Mucosa of descending colon (tissue), 3 donors: ENCODE results near the gene SYT7. TPM values are rescaled to one million over a fixed set of nuclear protein-coding genes. Genes with fewer than 3 reads are reported as not detected.

Experiments
- ATAC-seq: fragments of 200-7000 bp; cut with Tn5 transposase; one replicate; pipeline ENCODE4 v1.9.1; 2020; ENCODE audit warnings: mild to moderate bottlenecking, moderate library complexity
- DNase-seq, 3 donors: peaks; one replicate each; pipeline ENCODE4 v3.0.0-alpha.2; 2020
- H3K36me3 ChIP-seq: fragments of 200-600 bp; one replicate; pipeline ENCODE4 v1.8.0; 2021; ENCODE audit warnings: low read depth, mild to moderate bottlenecking
- H3K4me1 ChIP-seq: fragments of 200-600 bp; one replicate; pipeline ENCODE4 v1.8.0; 2021; ENCODE audit warnings: low read depth, mild to moderate bottlenecking
- H3K4me3 ChIP-seq: fragments of 200-600 bp; one replicate; pipeline ENCODE4 v1.8.0; 2021; ENCODE audit warnings: mild to moderate bottlenecking
- H3K9me3 ChIP-seq: fragments of 200-600 bp; one replicate; pipeline ENCODE4 v1.8.0; 2021; ENCODE audit warnings: mild to moderate bottlenecking
- intact Hi-C, 2 donors: fragments of 100-400 bp; cut with DNase I in 1 of 2; cut with micrococcal nuclease in 1 of 2; formaldehyde crosslinking; loops; one replicate each; pipeline versions ENCODE4 v1.11.0 to v1.11.1; 2022; cut with DNase I, micrococcal nuclease
- total RNA-seq, 3 donors: library from RNA; stranded (reverse); fragmentation: NEBNext Ultra II Directional in 2 of 3; extraction: Animal tissue kit (Norgen Biotek cat#: 25700) in 2 of 3; gene quantifications; one replicate each; pipeline versions ENCODE4 v1.2.1 to v1.2.4, GENCODE V29; 2021 to 2023
- TF ChIP-seq, protein P1 (sequence below): fragments of 200-600 bp; IDR thresholded peaks from one replicate; pipeline ENCODE4 v1.8.0; 2022; ENCODE audit warnings: antibody characterized with exemption, mild to moderate bottlenecking
- donor health status: DM: no; HTN: no; CAD: no; lungs with moderate emphysema.
- donor health status: DM: no; HTN: no; CAD: no.
- donor health status: DM: no; HTN: yes; CAD: no.

Gene SYT7
- total RNA-seq, 3 donors from 2014 or later = 8.2 to 19.7 (median 19.0) TPM

DNA sequence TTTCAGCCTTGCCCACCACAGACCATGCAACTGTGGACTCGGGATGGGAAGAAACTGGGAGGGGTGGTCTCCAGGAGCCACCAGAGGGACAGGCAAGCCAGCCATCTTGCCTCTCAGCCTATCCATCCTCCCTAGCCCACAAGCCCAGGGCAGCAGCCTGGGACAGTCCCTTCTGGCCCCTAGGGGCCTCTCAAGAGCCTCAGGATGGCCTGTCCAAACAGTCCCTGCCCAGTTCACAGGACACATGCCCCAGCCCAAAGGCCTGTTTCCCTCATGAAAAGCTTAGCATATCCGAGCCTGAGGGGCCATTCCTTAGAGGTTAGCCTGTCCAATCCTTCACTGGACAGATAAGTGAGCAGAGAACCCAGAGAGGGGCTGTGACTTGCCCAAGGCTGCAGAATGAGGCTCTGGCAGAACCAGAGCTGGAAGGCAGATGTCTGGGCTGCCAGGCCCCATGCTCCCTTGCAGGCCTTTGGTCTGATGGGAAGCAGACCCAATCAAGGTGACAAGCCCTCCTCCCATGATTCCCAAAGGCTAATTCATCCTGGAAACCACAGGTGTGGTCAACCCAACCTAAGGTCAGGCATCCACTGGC is 44.1 kb downstream of the SYT7 start:
- Histone ChIP-seq H3K4me1 (peaks cover 24% of the 10 kb centered on the region), H3K9me3 (no peaks in the 10 kb centered on the region), H3K36me3 (no peaks in the 10 kb centered on the region), H3K4me3 (no peak overlapping the region)
- no peak for DNase-seq
- intact Hi-C loops = no loop called here
- TF ChIP-seq, protein P1, sequence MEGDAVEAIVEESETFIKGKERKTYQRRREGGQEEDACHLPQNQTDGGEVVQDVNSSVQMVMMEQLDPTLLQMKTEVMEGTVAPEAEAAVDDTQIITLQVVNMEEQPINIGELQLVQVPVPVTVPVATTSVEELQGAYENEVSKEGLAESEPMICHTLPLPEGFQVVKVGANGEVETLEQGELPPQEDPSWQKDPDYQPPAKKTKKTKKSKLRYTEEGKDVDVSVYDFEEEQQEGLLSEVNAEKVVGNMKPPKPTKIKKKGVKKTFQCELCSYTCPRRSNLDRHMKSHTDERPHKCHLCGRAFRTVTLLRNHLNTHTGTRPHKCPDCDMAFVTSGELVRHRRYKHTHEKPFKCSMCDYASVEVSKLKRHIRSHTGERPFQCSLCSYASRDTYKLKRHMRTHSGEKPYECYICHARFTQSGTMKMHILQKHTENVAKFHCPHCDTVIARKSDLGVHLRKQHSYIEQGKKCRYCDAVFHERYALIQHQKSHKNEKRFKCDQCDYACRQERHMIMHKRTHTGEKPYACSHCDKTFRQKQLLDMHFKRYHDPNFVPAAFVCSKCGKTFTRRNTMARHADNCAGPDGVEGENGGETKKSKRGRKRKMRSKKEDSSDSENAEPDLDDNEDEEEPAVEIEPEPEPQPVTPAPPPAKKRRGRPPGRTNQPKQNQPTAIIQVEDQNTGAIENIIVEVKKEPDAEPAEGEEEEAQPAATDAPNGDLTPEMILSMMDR = no peak
- no peak for ATAC-seq

DNA sequence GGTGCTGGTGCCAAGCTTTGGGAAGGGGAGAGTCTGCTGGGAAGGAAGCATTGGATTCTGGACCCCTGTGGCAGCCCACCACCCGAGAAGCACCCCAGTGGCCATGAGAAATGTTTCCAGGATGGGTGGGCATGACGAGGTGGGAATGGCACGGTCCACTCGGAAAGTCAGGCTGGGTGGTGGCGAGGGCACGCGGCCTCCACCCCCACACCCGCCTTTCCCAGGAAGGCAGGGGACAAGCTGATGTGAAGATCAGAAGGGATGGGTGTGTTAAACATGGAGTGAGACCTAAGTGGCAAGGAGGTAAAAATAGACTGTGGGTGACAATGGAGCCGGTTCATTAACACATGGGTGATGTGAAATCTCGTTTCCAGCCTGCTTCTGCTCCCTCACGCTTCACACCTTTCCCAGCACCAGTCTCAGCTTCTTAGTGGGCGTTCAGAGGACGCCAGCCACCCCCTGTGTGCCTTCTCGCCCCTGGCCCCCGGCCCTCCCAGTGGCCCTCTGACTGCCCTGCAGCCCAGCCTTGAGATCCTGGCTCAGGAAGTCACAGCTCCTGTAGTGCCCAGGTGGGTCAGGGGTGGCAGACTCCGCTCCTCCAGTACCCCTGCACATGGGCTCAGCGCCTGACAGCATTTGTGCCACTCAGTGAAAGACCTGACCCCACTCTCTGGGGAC is 44.7 kb downstream of the SYT7 start:
- DNase-seq (no peak), ATAC-seq (no peak)
- H3K9me3 ChIP-seq = no peaks in the 10 kb centered on the region
- TF ChIP-seq, protein P1 = no peak
- no peak overlapping the region for H3K4me3 ChIP-seq
- intact Hi-C loops = no loop called here
- no peaks in the 10 kb centered on the region for H3K36me3 ChIP-seq
- H3K4me1 ChIP-seq = peaks cover 24% of the 10 kb centered on the region

DNA sequence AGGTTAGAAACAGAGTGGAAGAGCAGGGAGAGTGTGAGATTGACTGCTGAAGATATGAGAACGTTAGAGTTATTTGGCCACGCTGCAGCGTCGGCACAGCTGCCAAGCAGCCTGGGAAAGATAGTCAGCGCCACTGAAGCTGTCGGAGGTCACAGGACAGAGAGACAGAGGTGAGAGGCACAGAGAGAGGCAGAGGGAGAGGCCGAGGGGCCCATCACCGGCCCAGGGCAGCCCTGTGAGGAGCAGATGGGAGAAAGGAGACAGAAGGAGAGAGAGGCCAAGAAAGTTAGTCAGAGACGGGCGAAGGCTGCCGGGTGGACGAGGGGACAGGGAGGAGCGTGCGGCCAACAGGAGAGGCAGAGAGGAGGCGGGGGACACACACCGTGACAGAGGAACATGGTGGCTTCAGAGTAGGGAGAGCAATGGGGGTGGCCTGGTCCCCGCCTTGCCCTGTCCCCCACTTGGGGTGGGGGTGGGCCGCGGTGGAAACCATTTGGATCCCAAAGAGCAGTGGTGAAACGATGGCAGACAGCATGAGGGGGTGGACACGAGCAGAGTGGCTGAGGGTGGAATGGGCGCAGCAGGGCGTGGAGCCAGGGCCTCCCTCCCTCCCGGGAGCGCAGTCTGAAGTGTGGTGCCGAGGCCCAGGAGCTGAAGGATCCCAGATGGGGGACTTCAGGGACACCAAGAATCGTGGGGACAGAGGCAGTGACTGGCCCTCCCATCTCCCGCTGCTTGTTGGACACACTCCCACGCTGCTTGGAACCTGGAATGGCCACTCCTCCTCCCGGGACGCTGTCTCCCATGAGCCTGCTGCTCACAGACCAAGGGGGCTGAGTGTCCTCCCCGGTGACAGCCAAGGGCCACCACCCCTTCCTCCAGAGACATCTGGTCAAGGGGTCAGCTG is 45.7 kb downstream of the SYT7 start:
- TF ChIP-seq, protein P1 = no peak
- H3K4me3 ChIP-seq = no peak overlapping the region
- no peaks in the 10 kb centered on the region for H3K36me3 ChIP-seq
- no peaks in the 10 kb centered on the region for H3K9me3 ChIP-seq
- intact Hi-C loops = no loop called here
- H3K4me1 ChIP-seq = peaks cover 24% of the 10 kb centered on the region
- no peak for DNase-seq
- no peak for ATAC-seq

DNA sequence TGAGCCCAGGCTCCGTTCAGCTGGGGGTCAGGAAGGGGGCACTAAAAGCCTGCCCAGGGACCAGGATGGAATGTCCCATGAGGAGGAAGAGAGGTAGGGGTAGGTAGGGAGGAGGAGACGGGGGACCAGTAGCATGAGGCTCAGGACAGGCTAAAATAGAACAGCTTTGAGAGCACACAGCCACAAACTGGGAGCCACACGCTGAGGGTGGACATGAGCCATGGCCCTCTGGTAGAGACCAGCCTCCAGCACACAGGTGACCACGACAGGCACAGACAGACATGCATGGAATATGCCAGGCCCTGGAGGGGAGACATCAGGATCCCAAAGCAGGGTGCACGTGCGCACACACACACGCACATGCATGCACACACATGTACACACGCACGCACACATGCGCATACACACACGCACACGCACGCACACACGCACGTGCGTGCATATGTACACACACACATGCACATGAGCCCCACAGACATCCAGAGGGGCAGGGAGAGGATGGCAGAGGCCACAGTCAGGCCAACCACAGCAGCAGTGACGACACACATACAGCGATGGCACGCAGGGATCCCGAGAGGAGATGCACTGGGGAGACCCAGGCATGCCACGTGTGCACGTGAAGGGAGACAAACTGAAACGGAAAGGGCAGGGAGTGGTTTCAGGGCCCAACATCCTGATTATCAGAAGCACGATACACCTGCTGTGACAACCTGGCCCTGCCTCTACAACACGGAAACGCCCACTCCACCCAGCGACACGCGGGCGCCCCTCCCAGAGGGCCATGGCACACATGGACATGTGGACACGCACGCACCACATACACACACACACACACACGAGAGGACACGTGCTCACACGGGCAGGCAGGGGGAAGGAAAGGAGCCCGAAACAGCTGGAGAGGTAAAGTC is 46.6 kb downstream of the SYT7 start:
- DNase-seq = peak; percentile 80 to 84 (median 83)
- TF ChIP-seq, protein P1 = no peak
- H3K9me3 ChIP-seq = no peaks in the 10 kb centered on the region
- no peak overlapping the region for H3K4me3 ChIP-seq
- peaks cover 24% of the 10 kb centered on the region for H3K4me1 ChIP-seq
- intact Hi-C loops = no loop called here
- ATAC-seq = peak; percentile 69
- no peaks in the 10 kb centered on the region for H3K36me3 ChIP-seq

DNA sequence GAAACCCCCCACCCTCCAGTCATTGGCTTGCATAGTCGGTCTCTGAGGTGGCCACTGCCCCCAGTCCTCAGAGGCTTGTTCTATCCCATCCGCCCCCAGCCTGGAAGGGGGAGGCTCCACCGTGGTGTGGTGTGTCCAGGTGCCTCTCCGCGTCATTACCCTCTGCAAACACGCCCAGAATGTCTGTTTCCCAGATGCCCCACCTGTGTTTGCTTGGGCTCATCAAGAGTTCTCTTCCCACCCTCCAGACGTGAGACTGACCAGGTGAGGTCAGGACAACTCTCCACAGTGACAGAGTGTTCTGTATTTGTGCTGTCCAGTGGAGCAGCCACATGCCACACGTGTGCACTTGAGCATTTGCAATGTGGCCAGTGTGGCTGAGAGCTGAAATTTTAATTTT is 47.5 kb downstream of the SYT7 start:
- peaks cover 24% of the 10 kb centered on the region for H3K4me1 ChIP-seq
- DNase-seq = peak; percentile 71 to 80 (median 73)
- intact Hi-C loops = no loop called here

More for the DNA sequence above, 47.5 kb downstream of the SYT7 start:
- TF ChIP-seq, protein P1 = no peak
- no peaks in the 10 kb centered on the region for H3K9me3 ChIP-seq
- H3K36me3 ChIP-seq = no peaks in the 10 kb centered on the region
- H3K4me3 ChIP-seq = no peak overlapping the region
- peak; percentile 75 for ATAC-seq
